GM03348 (cell line): ENCODE data around the gene APELA.
A peak's percentile ranks its signal among the peaks of the same experiment; 100 is the strongest.
"Not testable (repeated sequence)": the region's sequence is repeated elsewhere in the genome, so short reads cannot be mapped to it uniquely, and the experiment has no call there.

Source experiments
- DNase-seq: peaks from one replicate; pipeline ENCODE4 v3.0.0; 2012; ENCODE audit warnings: low spot score

Gene APELA

DNA sequence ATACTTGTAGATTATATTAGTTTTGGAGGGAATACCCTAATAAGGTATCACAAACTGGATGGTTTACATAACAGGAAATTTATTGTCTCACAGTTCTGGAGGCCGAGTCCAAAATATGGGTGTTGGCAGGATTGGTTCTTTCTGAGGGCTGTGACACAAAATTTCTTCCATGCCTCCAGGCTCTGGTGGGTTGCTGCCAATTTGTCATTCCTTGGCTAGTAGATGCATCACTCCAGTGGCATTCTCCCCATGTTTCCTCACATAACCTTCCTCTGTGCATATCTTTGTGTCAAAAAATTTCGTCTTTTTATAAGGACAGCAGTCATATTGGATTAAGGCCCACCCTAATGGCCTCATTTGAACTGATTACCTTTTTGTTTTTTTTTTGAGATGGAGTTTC lies 49.3 kb downstream of the APELA start:
- DNase-seq, result peak; percentile 56

DNA sequence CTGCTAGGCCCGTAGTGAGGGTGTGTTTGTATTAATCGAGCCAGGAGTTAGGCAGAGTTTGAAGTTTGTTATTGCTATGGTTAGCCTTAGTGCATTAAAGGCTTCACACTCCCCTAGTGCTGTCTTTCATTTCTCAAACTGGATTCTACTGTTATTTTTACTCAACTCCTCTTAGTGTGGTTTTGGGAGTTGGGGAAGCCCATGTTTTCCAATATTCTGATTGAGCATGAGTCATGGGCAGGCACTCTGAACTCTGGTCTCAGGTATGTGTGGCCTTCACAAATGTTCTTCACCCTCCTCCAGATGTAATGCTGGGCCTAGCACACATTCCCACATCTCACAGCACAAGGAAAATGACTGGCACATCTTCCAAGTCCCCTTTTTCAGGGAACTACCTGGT lies 50.1 kb downstream of the APELA start:
- DNase-seq, result not testable (repeated sequence)

DNA sequence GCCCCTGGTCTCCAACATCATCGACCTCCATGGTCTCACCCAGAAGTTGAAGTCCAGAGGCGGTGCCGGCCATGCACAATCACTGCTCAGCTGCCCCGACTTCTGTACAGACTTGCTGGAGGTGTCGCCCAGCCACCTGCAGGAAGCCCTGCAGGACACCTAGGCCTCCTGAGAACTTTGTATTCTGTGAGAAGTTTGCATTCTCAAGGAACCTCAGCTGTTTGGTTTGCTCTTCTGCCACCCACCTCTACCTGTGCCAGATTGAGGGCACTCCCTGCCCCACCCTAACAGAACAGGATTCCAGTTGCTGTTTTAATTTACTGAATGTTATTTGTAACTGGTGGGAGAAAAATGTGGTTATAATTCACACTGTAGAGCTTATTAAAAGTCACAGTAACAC lies 53.7 kb downstream of the APELA start:
- no peak for DNase-seq

DNA sequence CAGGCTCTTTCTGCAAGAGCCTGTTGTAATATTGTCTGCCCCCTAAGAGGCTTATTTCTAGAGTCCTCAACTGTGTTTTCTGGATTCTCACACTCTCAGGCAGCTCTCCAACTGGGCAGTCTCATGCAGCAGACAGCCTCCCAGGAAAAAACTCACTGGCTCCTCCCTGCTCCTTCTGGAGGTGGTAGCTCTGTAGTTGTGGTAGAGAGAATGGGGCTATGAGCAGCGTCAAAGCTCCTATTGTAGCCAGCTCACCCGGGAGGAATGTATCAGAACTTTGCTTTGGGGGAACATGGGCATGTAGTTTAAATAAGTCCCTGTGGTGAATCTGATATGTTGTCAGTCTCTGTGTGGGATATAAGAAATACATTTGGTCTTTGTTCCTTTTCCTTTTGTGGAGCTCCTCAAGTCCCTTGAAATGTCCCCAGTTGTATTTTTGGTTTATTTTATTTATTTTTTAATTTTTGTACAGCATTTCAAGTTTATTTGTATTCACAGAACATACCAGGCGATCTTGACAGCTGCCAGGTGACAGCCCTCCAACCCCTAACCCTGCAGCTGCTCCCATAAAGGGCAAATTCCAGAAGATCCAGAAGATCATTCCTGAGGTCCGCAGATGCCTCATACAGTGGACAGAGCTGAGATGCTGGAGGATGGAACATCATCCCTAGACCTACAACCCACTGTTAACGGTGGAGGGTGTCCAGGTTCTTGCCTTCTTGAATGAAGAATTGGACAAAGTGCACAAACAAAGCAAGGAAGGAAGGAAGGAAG lies 54.8 kb downstream of the APELA start:
- DNase-seq, result peak; percentile 44

DNA sequence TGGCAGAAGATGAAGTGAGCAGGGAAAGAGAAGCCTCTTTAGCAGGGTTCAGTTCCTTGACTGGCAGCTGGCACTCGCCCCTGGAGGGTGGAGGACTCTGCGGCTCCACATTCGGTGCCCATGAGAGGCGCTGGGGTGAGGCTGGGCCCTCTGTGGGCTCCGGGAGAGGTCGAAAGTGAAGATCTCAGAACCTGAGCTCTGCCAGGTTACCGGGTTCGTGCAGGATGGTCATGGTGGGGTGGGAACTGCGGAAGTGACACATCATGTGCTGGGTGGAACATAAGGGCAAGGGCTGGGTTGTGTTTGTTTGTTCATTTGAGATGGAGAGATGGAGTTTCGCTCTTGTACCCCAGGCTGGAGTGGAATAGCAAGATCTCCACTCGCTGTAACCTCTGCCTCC lies 56.3 kb downstream of the APELA start:
- no peak for DNase-seq

DNA sequence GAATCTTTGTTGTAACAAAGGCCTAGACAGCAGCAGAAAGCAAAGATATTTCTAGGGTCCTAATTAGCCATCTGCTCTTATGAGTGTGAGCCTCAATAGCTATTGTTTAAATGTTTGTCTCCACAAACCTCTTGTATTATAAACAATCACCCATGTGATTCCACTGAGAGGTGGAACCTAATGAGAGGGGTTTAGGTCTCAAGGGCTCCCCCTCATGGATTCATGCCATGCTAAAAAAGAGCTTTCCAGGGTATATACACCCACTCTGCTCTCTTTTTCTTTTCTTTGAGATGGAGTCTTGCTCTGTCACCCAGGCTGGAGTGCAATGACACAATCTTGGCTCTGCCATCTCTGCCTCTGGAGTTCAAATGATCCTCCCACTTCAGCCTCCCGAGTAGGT lies 58.4 kb downstream of the APELA start:
- no peak for DNase-seq

DNA sequence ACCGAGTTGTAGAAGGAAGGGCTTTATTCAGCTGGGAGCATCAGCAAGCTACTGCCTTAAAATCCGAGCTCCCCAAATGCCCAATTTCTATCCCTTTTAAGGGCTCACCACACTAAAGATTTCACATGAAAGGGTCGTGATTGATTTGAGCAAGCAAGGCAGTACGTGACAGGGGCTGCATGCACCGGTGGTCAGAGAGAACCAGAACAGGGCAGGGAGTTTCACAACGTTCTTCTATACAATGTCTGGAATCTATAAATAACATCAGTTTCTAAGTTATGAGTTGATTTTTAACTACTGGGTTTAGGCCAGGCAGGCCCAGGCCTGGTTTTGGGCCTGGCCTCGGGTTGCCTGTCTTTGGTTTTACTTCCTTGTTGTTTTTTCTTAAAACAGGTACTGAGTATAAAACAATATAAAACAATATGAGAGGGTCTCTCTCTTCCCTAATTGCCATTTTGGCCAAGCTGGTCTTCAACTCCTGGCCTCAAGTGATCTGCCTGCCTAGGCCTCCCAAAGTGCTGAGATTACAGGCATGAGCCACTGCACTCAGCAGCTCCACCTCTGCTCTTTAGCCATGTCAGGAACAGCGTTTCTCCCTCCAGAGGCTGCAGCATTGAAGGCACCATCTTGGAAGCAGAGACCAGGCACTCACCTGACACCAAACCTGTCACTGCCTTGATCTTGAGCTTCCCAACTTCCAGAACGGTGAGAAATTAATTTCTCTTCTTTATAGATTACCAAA lies 59.1 kb downstream of the APELA start:
- DNase-seq, result not testable (repeated sequence)

DNA sequence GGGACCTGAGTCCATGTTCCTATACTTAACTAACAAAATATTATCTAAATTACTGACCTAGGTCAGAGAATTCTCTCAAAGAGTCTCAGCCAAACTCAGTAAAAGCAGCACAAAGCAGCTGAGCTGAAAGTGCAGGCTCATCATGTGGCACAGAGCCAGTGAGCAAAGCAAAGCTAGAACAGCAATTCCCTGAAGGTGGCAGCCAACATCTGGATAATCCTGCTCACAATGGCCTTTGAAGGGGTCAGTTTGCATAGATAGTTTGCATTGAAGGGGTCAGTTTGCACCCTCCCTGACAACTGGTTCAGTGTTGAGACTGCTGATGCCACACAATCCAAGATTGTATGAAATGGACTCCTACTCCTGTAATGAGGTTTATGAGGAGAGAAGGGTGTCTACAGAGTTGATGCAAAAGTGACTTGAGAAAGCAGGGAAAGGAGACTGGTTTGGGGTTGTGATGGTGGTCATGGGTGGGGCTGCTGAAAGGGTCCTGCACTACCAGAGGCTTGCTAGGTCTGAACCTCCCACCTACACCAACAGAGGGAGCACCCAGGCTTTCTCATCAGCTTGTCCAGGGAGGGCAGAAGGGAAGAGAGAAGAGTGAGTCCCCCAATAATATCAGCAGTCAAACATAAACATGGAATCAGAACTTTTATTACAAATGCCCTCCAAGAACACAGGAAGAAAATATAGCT lies 60.7 kb downstream of the APELA start:
- no peak for DNase-seq

DNA sequence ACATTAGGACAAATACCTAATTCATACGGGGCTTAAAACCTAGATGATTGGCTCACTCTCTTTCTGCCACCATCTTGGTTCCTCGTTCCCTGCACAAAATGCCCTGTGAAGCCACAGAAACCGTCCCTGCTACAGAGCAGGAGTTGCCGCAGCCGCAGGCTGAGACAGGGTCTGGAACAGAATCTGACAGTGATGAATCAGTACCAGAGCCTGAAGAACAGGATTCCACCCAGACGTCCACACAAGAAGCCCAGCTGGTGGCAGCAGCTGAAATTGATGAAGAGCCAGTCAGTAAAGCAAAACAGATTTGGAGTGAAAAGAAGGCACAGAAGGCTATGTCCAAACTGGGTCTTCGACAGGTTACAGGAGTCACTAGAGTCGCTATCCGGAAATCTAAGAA lies 66.2 kb downstream of the APELA start:
- no peak for DNase-seq

DNA sequence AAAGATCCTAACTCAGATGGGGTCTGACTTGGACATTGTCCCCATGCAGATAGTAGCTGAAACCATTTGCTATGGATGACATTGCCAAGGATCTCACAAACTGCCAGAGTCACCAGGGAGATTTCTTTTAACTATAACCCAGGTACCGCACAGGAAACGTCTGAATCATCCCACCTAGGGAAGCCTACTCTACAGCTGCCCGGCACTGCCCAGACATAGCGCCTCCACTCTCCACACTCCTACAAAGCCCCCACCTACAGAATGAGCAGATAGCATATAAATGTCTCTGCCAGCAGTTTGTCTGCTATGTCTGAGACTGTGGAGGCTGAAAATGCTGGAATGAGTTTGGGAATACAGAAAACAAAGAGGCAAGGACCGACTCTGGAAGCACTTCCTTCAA lies 68.2 kb downstream of the APELA start:
- DNase-seq, result no peak

DNA sequence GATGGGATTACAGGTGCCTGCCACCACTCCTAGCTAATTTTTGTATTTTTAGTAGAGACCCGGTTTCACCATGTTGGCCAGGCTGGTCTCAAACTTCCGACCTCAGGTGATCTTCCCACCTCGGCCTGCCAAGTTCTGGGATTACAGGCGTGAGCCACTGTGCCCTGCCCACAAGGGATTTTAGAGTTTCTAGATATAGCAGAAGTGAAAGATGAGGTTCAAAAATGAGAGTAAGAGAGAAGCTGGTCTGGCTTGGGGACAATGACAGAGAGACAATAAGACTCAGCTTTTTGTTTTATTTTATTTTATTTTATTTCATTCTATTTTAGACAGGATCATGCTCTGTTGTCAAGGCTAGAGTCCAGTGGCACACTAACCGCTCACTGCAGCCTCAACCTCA lies 69.8 kb downstream of the APELA start:
- no peak for DNase-seq
